Stimulated activated CD8-positive, alpha-beta memory T cell treated with anti-CD3 and anti-CD28 coated beads, Interleukin-4, amount 100 ng/mL, for 24 hours (primary cell): ENCODE data around the gene OCA2.

Experiments
- DNase-seq: peaks from one replicate; pipeline ENCODE4 v3.0.0-alpha.2; 2020; ENCODE audit warnings: low read depth

The OCA2 gene

GRCh38 chr15:27846722-27847395 lies 252.3 kb downstream of the OCA2 start:
- DNase-seq: no peak

- no peak for DNase-seq
These were observed 253.4 kb downstream of the OCA2 start for GRCh38 chr15:27845535-27846369.

- DNase-seq: no peak
These were observed 255.0 kb downstream of the OCA2 start for GRCh38 chr15:27844018-27844666.

GRCh38 chr15:27843146-27843545 lies 256.0 kb downstream of the OCA2 start:
- DNase-seq: no peak

- no peak for DNase-seq
These were observed 256.6 kb downstream of the OCA2 start for GRCh38 chr15:27842526-27842925.

GRCh38 chr15:27835233-27835939 lies 263.7 kb downstream of the OCA2 start:
- no peak for DNase-seq

GRCh38 chr15:27834684-27835083 lies 264.4 kb downstream of the OCA2 start:
- DNase-seq: no peak

- DNase-seq: no peak
These were observed 265.1 kb downstream of the OCA2 start for GRCh38 chr15:27833974-27834373.

GRCh38 chr15:27833178-27833577 lies 265.9 kb downstream of the OCA2 start:
- DNase-seq: no peak

GRCh38 chr15:27832237-27832596 lies 266.9 kb downstream of the OCA2 start:
- no peak for DNase-seq

GRCh38 chr15:27831384-27832236 lies 267.5 kb downstream of the OCA2 start:
- DNase-seq: no peak

GRCh38 chr15:27828746-27829145 lies 270.4 kb downstream of the OCA2 start:
- no peak for DNase-seq

- DNase-seq: no peak
These were observed 272.0 kb downstream of the OCA2 start for GRCh38 chr15:27826902-27827714.

GRCh38 chr15:27826411-27826810 lies 272.7 kb downstream of the OCA2 start:
- no peak for DNase-seq

- no peak for DNase-seq
These were observed 274.2 kb downstream of the OCA2 start for GRCh38 chr15:27824841-27825422.

- no peak for DNase-seq
These were observed 277.8 kb downstream of the OCA2 start for GRCh38 chr15:27821273-27821672.

- no peak for DNase-seq
These were observed 278.4 kb downstream of the OCA2 start for GRCh38 chr15:27820722-27821121.

GRCh38 chr15:27820232-27820631 lies 278.9 kb downstream of the OCA2 start:
- no peak for DNase-seq

GRCh38 chr15:27817258-27817657 lies 281.9 kb downstream of the OCA2 start:
- no peak for DNase-seq

- no peak for DNase-seq
These were observed 282.3 kb downstream of the OCA2 start for GRCh38 chr15:27816790-27817189.
